ENCODE measurements around the gene RCN2. TPM values are rescaled to one million over a fixed set of nuclear protein-coding genes. Genes with fewer than 3 reads are reported as not detected.
A peak's percentile ranks its signal among the peaks of the same experiment; 100 is the strongest.

RCN2 gene
- total and polyA plus RNA-seq, 2 of the 8 experiments (the other 6 are each of a cell fraction or from before 2014, with no cell fraction given), result 65.6 to 137 TPM

DNA sequence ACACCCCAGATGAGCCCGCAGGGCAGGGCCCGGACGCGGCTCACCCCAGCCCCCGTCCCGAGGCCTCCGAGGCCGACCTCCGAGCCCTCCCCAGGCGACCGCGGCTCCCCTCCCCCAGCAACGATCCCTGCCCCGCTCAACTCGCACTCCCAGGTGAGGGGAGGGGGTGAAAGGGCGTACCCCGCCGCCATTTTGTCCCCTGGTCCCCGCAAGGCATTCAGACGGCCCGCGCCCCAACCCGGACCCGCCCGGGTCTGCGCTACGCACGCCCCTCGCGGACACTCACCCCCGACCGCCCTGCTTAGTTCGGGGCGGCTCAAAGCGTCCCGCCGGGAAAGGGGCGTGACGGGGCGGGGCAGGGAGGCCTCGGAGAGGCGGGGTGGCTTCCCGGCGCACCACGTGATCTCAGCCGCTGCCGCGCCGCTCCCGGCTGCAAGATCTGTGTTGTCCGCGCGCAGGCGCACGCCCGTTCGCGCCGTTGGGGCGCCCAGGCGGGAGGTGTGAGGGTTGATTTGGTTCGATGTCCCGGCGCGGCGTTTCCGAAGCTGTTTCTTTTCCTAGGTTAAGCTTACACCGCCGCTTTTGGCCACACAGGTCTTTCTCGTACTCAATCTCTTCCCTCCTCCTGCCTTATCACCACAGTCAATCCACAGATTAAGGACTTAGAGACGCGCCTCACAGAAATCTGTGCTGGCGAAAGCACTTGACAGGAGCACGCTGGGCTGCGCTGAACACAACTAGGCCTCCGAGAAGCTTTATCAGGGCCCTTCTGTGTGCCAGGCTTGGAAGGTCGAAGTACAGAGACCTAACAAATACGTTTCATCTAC, 26.3 kb upstream of the RCN2 start, which contains the start of gene SCAPER (continued):
- TF ChIP-seq RBBP5 (IDR thresholded peaks at IDR 0.05; ENCODE audit: borderline replicate concordance, low read depth, low read length) (peak; percentile 92), SIN3A (conservative IDR thresholded peaks at IDR 0.05 in 1 of 2, IDR thresholded peaks at IDR 0.05 in 1 of 2; ENCODE audit: low read depth in 1 of 2, low read length in 2 of 2) (no peak), RFX5 (IDR thresholded peaks at IDR 0.05; ENCODE audit: borderline replicate concordance, low read depth, low read length) (no peak), EP300 (IDR thresholded peaks at IDR 0.05; ENCODE audit: borderline replicate concordance in 1 of 2, low read depth in 2 of 2, low read length in 2 of 2) (peak in 1 of 2 experiments; percentile 2; a peak in 1 of 3 replicates), TBP (IDR thresholded peaks at IDR 0.05; ENCODE audit: low read depth, low read length) (peak; percentile 41; the same call in 1 of the 2 replicates), EZH2 (IDR thresholded peaks at IDR 0.05; ENCODE audit: low read depth, low read length, severe bottlenecking) (no peak), CBX5 (IDR thresholded peaks at IDR 0.05; ENCODE audit: low read depth, low read length) (no peak), HDAC2 (IDR thresholded peaks at IDR 0.05; ENCODE audit: borderline replicate concordance in 1 of 2, low read depth in 2 of 2, low read length in 2 of 2) (no peak)

Data from H1 (cell line).